ENCODE results near the gene VSTM2L. TPM values are rescaled to one million over a fixed set of nuclear protein-coding genes. Genes with fewer than 3 reads are reported as not detected.

The VSTM2L gene
- total RNA-seq, 1 donor: 1.4 TPM

DNA sequence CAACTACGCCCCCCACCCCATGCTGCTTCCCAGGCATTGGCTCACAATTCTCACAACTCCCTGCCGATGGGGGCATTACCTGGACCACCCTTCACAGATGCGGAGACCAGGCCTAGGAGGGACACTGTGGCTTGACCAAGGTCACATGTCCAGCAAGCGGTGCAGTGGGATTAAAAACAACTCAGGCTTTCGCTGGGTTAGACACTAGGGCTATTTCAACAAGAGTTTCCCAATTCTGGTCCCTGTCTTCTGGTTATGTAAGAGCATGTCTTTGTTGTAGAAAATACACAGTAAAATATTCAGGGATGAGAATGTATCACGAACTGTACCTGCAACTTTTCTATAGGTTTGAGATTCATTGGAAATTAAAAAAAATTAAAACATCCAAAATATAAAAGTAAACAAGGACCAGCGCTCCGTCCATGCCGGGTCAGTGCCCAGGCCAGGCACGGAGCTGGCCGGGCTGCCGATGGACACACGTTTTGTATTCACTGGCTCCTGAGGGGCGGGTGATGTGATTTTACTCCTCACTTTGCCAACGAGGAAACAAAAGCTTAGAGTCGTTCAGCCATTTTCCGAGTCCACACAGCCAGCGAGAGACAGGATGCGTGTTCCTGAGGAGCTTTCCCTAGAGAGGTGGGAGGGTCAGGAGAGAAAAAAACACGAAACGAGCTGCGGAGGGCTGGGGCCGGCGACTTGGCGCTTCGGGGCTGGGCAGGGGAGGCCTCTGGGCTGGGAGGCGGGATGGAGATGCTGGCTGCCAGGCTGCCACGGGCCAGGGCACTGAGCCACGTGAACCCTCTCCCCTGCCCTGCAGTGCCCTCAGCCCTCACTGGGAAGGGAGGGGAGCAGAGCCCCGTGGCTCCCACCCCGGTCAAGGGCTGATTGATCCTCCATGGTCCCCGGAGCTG, 17.1 kb upstream of the VSTM2L start:
- TF ChIP-seq, protein P1, sequence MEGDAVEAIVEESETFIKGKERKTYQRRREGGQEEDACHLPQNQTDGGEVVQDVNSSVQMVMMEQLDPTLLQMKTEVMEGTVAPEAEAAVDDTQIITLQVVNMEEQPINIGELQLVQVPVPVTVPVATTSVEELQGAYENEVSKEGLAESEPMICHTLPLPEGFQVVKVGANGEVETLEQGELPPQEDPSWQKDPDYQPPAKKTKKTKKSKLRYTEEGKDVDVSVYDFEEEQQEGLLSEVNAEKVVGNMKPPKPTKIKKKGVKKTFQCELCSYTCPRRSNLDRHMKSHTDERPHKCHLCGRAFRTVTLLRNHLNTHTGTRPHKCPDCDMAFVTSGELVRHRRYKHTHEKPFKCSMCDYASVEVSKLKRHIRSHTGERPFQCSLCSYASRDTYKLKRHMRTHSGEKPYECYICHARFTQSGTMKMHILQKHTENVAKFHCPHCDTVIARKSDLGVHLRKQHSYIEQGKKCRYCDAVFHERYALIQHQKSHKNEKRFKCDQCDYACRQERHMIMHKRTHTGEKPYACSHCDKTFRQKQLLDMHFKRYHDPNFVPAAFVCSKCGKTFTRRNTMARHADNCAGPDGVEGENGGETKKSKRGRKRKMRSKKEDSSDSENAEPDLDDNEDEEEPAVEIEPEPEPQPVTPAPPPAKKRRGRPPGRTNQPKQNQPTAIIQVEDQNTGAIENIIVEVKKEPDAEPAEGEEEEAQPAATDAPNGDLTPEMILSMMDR (IDR thresholded peaks at IDR 0.05; ENCODE audit: insufficient read depth, low read length): no peak
- H3K4me3 ChIP-seq (ENCODE audit: low read depth, low read length): no peak overlapping the region
- no peak for DNase-seq (ENCODE audit: low read depth)

DNA sequence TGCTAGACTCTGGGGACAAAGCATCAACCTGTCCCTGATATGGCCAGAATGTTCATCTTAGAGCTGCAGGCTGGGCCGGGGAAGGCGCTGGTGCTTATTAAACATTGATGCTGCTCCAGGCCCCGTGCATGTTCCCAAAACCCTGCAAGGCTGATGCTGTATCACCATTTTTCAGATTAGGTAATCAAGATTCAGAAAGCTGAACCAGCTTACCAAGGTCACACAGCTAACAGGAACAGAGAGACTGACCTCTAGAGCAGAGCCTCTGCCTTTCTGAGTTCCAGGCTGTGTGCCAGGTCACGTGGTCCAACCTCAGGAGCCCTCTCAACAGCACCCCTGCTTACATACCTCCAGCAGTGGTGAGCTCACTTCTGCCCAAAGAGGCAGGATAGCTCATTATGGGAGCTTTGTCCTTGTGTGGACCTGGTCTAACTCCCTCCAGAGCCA, 16.1 kb upstream of the VSTM2L start:
- no peak overlapping the region for H3K4me3 ChIP-seq (ENCODE audit: low read depth, low read length)
- TF ChIP-seq, protein P1 (IDR thresholded peaks at IDR 0.05; ENCODE audit: insufficient read depth, low read length): no peak
- DNase-seq (ENCODE audit: low read depth): no peak

DNA sequence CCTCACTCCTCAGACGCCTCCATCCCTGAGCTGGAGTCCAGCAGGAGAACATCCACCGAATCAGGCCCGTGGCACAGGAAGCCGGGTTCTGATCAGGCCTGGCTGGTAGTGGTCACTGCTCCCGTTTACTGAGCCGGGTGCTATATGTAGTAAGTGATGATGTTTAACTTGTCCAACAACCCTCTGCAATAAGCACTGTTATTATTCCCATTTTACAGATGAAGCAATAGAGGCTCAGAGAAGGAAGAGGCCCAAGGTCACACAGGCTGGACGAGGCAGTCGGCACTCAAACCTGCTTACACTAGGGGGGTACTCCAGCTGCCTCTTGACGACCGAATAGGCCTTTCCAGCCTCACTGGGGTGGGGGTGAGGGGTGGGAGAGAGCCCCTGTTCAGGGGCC, 14.3 kb upstream of the VSTM2L start:
- TF ChIP-seq, protein P1 (IDR thresholded peaks at IDR 0.05; ENCODE audit: insufficient read depth, low read length): no peak
- DNase-seq (ENCODE audit: low read depth): no peak
- no peak overlapping the region for H3K4me3 ChIP-seq (ENCODE audit: low read depth, low read length)

DNA sequence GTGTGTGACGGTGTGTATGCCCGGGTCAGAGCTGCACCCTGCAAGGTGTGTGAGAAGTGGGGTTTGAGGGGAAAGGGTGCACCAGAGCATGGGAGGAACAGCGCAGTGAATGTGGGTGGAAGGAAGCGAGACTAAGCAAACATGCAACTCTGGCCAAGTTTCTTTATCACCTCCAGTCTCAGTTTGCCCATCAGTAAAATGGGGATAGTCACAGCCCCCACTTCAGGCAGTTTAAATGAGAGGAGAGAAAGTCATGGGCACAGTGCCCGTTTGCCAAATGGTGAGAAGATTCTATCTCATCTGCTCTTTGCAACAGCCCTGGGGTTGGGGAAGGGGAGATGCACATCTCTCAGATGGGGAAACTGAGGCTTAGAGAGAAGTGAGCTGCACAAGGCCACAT, 12.8 kb upstream of the VSTM2L start:
- no peak overlapping the region for H3K4me3 ChIP-seq (ENCODE audit: low read depth, low read length)
- no peak for DNase-seq (ENCODE audit: low read depth)
- TF ChIP-seq, protein P1 (IDR thresholded peaks at IDR 0.05; ENCODE audit: insufficient read depth, low read length): no peak

DNA sequence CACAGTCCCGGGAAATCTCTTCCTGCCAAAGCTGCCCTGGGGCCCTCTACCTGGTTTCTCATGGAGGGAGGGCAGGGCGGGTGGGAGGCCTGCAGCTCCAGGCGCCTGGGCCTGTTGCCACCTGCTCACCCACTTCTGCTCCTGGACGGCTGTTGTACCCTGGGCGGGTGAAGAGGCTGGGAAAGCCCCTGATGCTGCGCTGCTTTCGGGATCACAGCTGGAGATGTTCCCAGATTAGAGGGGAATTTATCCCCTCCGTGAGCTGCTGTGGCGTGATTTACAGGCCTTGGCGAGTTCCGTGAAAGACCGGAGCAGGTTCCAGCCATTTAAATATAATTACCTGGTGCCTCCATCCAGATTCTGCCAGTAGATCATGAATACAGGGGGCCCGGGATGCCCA, 12.3 kb upstream of the VSTM2L start:
- TF ChIP-seq, protein P1 (IDR thresholded peaks at IDR 0.05; ENCODE audit: insufficient read depth, low read length): no peak
- H3K4me3 ChIP-seq (ENCODE audit: low read depth, low read length): no peak overlapping the region
- no peak for DNase-seq (ENCODE audit: low read depth)

DNA sequence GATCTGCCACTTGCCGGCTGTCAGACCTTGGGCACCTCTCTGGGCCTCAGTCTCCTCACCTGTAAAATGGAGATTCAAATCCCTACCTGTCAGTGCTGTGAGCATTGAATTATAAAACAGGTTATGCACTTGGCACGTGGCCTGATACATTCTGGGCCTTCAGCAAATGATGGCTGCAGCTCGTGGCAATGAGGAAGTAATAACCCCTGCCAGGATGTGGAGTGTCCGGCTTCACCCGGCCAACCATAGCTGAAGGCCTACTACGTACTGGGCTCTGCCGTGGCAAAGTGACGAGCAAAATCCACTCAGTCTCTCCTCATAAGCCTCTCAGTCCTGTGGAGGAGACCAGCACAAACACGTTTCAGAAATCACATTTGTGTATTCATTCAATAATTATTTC, 10.9 kb upstream of the VSTM2L start:
- no peak overlapping the region for H3K4me3 ChIP-seq (ENCODE audit: low read depth, low read length)
- DNase-seq (ENCODE audit: low read depth): no peak
- TF ChIP-seq, protein P1 (IDR thresholded peaks at IDR 0.05; ENCODE audit: insufficient read depth, low read length): no peak
